ENCODE measurements around the gene FAM72D. TPM values are rescaled to one million over a fixed set of nuclear protein-coding genes. Genes with fewer than 3 reads are reported as not detected.
"Not testable (repeated sequence)": the region's sequence is repeated elsewhere in the genome, so short reads cannot be mapped to it uniquely, and the experiment has no call there.

Gene FAM72D
- total RNA-seq = 0.32 and 0.43 TPM in 2 replicates

DNA sequence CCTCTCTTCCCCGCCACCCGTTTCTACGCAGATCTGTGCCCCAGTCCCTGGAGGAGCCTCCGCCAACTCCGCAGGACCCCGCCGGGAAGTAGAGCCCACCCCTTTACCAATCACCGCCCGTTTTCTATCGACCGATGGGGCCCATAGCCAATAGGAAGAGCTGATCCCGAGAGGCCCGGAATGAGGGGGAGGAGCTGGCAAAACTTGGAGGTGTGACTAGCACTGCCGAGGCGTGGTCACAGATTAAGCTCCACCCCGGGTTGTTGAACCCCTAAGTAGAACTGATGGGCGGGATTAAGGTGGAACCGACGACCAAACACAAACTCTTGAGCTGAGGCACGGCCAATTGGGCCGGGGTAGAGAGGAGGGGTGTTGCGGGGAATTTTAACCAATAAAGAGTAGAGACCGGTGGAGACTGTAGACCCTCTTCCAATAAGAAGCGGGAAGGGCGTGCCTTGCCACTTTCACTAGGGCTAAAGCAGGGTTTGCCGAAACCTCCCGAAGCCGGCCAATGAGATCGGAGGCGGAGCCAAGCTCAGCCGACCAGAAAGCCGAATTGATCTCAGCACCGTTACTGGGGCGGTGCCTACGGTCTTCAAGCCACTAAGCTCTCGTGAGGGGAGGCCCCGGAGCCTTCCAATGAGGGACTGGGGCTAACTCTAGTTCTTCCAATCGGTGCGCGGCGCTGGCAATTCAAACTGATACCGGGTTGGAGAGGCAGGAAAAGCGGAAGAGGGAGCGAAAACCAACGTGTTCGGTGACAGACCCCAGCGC lies at the start of gene FAM72D, which contains the start of gene SRGAP2B:
Gene FAM72D, plus strand, starts transcription at position 691 of the 774 bp plus-strand sequence. CDS start 874 bp downstream, outside the sequence.
Gene SRGAP2B, minus strand, starts transcription at position 45 of the 774 bp plus-strand sequence. CDS start 2,427 bp downstream, outside the sequence.
- peak within 1 kb of the TSS; percentile 51 for H3K4me3 ChIP-seq (ENCODE audit: low read depth, low read length)
- not testable (repeated sequence) for DNase-seq (ENCODE audit: low read depth)

- not testable (repeated sequence) for H3K4me3 ChIP-seq (ENCODE audit: low read depth, low read length); DNase-seq (ENCODE audit: low read depth)
Measured at GRCh38 chr1:145047553-145047952, 48.2 kb upstream of the FAM72D start.

- H3K4me3 ChIP-seq (ENCODE audit: low read depth, low read length); DNase-seq (ENCODE audit: low read depth): not testable (repeated sequence)
Measured at GRCh38 chr1:145048181-145048856, 47.5 kb upstream of the FAM72D start.

- not testable (repeated sequence) for H3K4me3 ChIP-seq (ENCODE audit: low read depth, low read length); DNase-seq (ENCODE audit: low read depth)
Measured at GRCh38 chr1:145052019-145052776, 43.6 kb upstream of the FAM72D start.

DNA sequence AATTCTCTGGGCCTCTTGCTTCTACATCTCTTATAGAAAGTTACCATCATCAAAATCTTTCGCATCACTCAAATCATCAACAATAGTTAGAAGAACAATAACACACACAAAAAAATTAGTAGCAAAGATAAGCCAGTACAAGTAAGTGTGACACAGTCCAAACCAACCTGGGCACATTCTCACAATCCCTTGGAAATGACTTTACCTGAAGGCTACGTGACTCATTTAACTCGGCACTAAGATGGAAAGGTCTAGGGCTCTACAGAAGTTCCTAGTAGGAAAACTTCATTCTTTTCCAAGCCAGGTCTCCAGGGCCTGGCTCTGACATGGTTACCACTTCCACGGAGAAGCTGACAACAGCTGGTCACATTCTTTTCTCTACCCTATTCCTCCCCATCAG lies 42.3 kb upstream of the FAM72D start:
- H3K4me3 ChIP-seq (ENCODE audit: low read depth, low read length); DNase-seq (ENCODE audit: low read depth): not testable (repeated sequence)

GRCh38 chr1:145055217-145055760 lies 40.5 kb upstream of the FAM72D start:
- H3K4me3 ChIP-seq (ENCODE audit: low read depth, low read length); DNase-seq (ENCODE audit: low read depth): not testable (repeated sequence)

- H3K4me3 ChIP-seq (ENCODE audit: low read depth, low read length); DNase-seq (ENCODE audit: low read depth): not testable (repeated sequence)
Measured at GRCh38 chr1:145058184-145058583, 37.6 kb upstream of the FAM72D start.

- not testable (repeated sequence) for DNase-seq (ENCODE audit: low read depth); H3K4me3 ChIP-seq (ENCODE audit: low read depth, low read length)
Measured at GRCh38 chr1:145063285-145063684, 32.5 kb upstream of the FAM72D start.

- not testable (repeated sequence) for DNase-seq (ENCODE audit: low read depth); H3K4me3 ChIP-seq (ENCODE audit: low read depth, low read length)
Measured at GRCh38 chr1:145063941-145064648, 31.7 kb upstream of the FAM72D start.

DNA sequence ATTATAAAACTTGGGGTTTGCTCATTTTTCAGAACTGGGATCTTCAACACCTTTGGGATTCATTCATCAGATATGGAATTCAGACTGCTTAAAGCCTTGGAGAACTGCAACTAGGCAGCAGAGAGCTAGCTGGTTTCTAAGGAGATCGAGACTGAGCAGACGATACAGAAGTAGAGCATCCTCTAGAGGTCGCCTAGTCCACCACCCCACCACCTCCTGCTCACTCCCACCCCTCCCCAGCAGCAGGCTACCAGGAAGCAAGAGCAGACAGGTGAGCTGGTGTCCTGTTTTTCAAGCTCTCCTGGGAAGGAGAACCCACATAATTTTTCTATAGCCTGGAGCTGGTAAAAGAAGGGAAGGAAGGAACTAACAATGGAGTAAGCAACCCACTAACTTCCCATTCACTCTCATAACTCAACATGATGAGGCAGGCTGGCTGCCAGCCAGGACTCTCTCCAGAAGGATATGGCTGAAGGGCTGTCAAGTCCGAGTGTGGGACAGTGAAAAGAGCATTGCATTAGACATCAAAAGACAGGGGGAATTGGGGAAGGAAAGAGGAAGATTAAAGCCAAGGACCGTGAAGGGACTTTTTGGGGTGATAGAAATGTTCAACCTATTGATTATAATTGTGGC lies 30.5 kb upstream of the FAM72D start:
- not testable (repeated sequence) for DNase-seq (ENCODE audit: low read depth); H3K4me3 ChIP-seq (ENCODE audit: low read depth, low read length)

- not testable (repeated sequence) for H3K4me3 ChIP-seq (ENCODE audit: low read depth, low read length); DNase-seq (ENCODE audit: low read depth)
Measured at GRCh38 chr1:145066486-145066885, 29.3 kb upstream of the FAM72D start.

DNA sequence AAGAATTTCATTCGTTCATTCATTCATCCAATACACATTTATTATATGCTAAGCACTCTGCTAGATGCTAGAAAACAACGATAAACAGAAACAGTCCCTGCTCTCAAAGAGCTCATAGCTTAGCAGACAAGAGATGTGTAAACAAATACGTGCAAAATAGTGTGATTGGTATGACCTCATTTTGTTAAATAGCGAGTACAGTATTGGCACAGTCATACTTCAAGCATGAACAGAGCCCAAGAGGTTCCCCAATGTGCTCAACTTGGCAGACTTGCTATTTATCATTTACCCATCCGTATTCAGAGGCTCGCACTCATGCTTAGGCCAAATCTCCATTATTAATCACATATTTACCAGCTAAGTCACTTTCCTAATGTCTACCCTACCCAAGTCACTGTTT lies 24.2 kb upstream of the FAM72D start:
- not testable (repeated sequence) for DNase-seq (ENCODE audit: low read depth); H3K4me3 ChIP-seq (ENCODE audit: low read depth, low read length)

DNA sequence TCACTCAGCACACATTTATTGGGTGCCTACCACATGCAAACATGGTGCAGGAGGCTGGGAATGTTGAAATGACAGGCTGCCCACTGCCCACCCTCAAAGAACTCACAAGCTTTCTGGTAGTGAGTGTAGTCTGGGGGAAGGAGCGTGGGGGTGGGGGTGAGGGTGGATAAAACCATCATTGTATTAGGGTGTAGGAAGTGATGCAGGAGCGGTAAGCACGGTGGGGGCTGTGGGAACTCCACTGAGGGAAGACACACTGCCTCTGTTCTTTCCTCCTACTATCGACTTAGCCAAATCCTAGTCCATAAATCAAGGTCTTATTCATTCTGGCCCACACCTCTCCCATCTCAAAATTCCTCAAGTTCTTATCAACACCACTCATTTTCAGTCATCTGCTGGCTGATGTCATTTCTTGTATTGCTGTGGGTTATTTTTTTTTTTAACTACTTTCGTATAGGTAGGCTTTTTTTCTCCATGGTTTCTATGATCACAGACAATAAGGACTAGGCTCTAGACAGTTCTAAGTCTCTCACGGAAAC lies 21.7 kb upstream of the FAM72D start:
- H3K4me3 ChIP-seq (ENCODE audit: low read depth, low read length); DNase-seq (ENCODE audit: low read depth): not testable (repeated sequence)

DNA sequence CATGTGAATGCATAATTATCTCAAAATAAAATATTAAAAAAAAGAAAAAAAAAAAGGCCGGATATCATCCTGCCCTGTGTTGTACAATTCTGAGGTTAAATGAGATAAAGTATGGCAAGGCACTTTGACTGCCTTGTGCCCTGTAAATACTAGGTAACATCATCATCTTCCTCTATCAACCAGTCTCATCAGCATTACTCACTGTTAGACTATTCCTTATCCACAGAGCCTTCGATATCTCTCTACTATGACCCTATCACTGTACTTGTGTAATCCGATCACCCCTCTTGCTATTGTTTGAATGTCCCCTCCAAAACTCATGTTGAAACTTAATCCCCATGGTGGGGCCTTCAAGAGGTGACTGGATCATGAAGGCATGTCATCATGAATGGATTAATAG lies 18.9 kb upstream of the FAM72D start:
- DNase-seq (ENCODE audit: low read depth) = not testable (repeated sequence)

DNA sequence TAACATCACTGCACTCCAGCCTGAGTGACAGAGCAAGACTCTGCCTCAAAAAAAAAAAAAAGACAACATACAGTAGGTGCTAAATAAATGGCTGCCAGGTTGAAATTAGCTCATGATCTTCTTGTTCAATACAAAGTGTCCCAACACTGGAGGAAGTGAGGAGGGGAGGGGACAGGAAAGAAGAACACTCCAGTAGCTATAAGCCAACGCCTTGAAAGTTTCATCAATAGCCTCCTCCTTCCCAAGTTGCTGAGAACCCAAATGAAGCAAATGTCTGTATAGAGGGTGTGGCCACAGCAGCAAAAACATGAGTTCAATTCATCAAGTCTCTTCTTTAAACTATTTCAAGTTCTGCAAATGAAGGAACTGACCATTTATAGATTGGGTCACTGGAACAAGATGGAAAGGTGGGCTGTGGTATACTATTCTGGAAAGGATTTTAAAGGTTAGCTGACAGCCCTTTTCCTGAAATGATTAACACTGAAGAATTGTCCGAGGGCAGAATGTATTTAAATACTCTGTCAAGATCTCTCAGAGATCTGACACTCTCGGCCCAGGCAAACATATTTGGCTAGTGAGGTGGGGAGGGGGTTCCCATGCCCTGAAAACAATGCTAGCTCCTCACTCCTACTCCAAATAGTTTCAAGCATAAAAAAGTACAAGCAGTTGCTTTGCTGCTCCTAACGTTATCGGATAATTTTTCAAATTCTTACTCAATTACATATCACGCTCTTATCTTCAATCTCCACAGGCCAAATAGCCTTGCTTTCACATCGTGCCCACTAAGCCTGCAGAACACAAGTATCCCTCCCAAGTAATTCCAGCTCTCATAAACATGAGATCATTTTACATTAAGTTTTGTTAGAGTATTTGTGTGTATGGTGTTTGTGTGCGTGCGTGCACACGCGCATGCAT lies 17.6 kb upstream of the FAM72D start:
- H3K4me3 ChIP-seq (ENCODE audit: low read depth, low read length); DNase-seq (ENCODE audit: low read depth): not testable (repeated sequence)

More for the DNA sequence above, 18.9 kb upstream of the FAM72D start:
- not testable (repeated sequence) for H3K4me3 ChIP-seq (ENCODE audit: low read depth, low read length)

DNA sequence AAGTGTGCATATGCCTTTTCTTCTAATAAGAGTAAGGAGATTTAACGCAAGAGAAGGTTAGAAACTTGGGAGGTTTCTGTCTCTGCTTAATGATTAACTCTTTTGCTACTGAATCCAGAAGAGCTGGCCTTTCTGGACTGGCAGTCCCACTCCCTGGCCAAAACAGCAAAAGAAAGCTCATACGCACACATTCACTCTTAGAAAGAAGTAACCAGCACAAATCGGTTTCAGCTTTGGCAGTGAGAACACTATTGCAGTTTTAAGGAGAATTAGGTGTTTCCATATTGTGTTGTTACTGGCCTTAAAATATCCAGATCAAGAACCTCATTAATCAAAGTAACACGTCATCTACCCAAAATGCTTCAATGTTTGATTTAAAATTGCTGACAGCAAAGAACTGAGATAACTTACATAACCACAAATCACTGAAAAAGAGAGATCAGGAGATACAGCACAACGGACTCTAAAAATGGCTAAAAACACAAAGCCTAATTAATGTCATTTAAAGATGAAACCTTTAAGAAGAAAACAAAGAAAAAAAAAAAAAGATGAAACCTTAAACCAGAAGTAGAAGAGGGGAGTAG lies 16.9 kb upstream of the FAM72D start:
- not testable (repeated sequence) for H3K4me3 ChIP-seq (ENCODE audit: low read depth, low read length); DNase-seq (ENCODE audit: low read depth)
